GM12878 (cell line): ENCODE data around the gene IL22. TPM values are rescaled to one million over a fixed set of nuclear protein-coding genes. Genes with fewer than 3 reads are reported as not detected.

ENCODE experiments used
- ATAC-seq: fragments of 200-7000 bp; cut with Tn5 transposase; 3 replicates; pipeline ENCODE4 v1.9.1; 2020; ENCODE audit warnings: mild to moderate bottlenecking, moderate library complexity
- BruUV-seq: library from RNA; stranded (reverse); fragments of 400-500 nt; replicated peaks from 2 replicates; lab custom pipeline; 2021; lab: Mats Ljungman, UMichigan
- CTCF ChIA-PET: fragments of 300-600 bp; sonication (Branson Sonifier 250); formaldehyde crosslinking; extraction: SDS; loops from one replicate; lab custom pipeline; 2021; ENCODE audit warnings: inconsistent platforms; lab: Yijun Ruan, JAX
- POLR2A ChIA-PET: fragments of 350-600 bp; formaldehyde crosslinking; extraction: SDS; loops from one replicate; lab custom pipeline; 2021; ENCODE audit warnings: inconsistent platforms; lab: Charles Lee
- RAD21 ChIA-PET: fragments of 300-600 bp; sonication (Branson Sonifier 250); formaldehyde crosslinking; loops from one replicate; lab custom pipeline; 2023; ENCODE audit warnings: antibody characterized with exemption; ENCODE audit not compliant: unreplicated experiment; lab: Charles Lee
- SMC1A ChIA-PET: fragments of 300-600 bp; sonication (Branson Sonifier 250); formaldehyde crosslinking; loops from one replicate; lab custom pipeline; 2023; ENCODE audit not compliant: unreplicated experiment, uncharacterized antibody; lab: Charles Lee
- DNase-seq: peaks from one replicate; pipeline ENCODE4 v3.0.0-alpha.2; 2011; ENCODE audit warnings: low read depth, low spot score
- FAIRE-seq: peaks from 3 replicates; lab custom pipeline; 2011; peaks lifted over from hg19 to GRCh38; lab: Jason Lieb, UNC
- H2AFZ ChIP-seq: 2 replicates; pipeline ENCODE4 v1.6.0; 2011; ENCODE audit warnings: low read depth, low read length, control low read depth; ENCODE audit not compliant: control insufficient read depth
- H3K27ac ChIP-seq: 2 replicates; pipeline ENCODE4 v1.5.1; 2011; ENCODE audit warnings: control low read depth; ENCODE audit not compliant: control insufficient read depth, insufficient read depth
- H3K27me3 ChIP-seq, 2 experiments: replicated peaks in 1 of 2; 2 replicates each; pipeline versions ENCODE4 v1.6.0 to v1.6.1; 2011; ENCODE audit warnings: low read length in 1 of 2; ENCODE audit not compliant: control insufficient read depth in 2 of 2, insufficient read depth in 2 of 2
- H3K36me3 ChIP-seq, 2 experiments: 2 replicates each; pipeline ENCODE4 v1.5.1; 2011; ENCODE audit warnings: low read length in 1 of 2; ENCODE audit not compliant: control insufficient read depth in 2 of 2, insufficient read depth in 2 of 2
- H3K4me1 ChIP-seq: 2 replicates; pipeline ENCODE4 v1.6.1; 2011; ENCODE audit warnings: mild to moderate bottlenecking, low read length, moderate library complexity, mixed read lengths; ENCODE audit not compliant: control insufficient read depth, insufficient read depth
- H3K4me2 ChIP-seq: 2 replicates; pipeline ENCODE4 v1.6.0; 2011; ENCODE audit warnings: control low read depth; ENCODE audit not compliant: control insufficient read depth, insufficient read depth
- H3K4me3 ChIP-seq: fragments of 200-600 bp; sonication (generic); 2 replicates; pipeline ENCODE4 v1.5.1; 2016
- H3K79me2 ChIP-seq: 2 replicates; pipeline ENCODE4 v1.6.0; 2011; ENCODE audit warnings: low read length; ENCODE audit not compliant: control insufficient read depth, insufficient read depth
- H3K9ac ChIP-seq: 2 replicates; pipeline ENCODE4 v1.8.0; 2011; ENCODE audit warnings: low read length, control low read depth, mixed read lengths; ENCODE audit not compliant: control insufficient read depth, insufficient read depth
- H3K9me3 ChIP-seq: replicated peaks from 3 replicates; pipeline ENCODE4 v1.5.1; 2011; ENCODE audit warnings: mild to moderate bottlenecking, low read length; ENCODE audit not compliant: control insufficient read depth, insufficient read depth
- H4K20me1 ChIP-seq: 2 replicates; pipeline ENCODE4 v1.6.0; 2011; ENCODE audit not compliant: control insufficient read depth, insufficient read depth
- CREB1 ChIP-seq: IDR thresholded peaks from 2 replicates; pipeline ENCODE4 v1.6.1; 2012; ENCODE audit warnings: low read depth, mild to moderate bottlenecking, inconsistent platforms
- EGR1 ChIP-seq, 2 experiments: IDR thresholded peaks; 1 replicate in 1 of 2; 2 replicates in 1 of 2; pipeline ENCODE4 v1.6.1; 2011 to 2012; ENCODE audit warnings: low read depth in 2 of 2, low read length in 2 of 2, borderline replicate concordance in 1 of 2, mild to moderate bottlenecking in 1 of 2, moderate library complexity in 1 of 2
- HCFC1 ChIP-seq: fragments of 150-350 bp; IDR thresholded peaks from 2 replicates; pipeline ENCODE4 v1.6.1; 2014; ENCODE audit warnings: low read length
- MEF2B ChIP-seq: fragments of 450-650 bp; IDR thresholded peaks from 2 replicates; pipeline ENCODE4 v1.6.1; 2018; ENCODE audit warnings: mild to moderate bottlenecking, moderate library complexity; ENCODE audit not compliant: partially characterized antibody, poor library complexity, severe bottlenecking
- MXI1 ChIP-seq: fragments of 150-350 bp; IDR thresholded peaks from 2 replicates; pipeline ENCODE4 v1.6.1; 2011; ENCODE audit warnings: low read depth, mild to moderate bottlenecking, inconsistent platforms, low read length, improper control_type of control experiment
- NFYA ChIP-seq: IDR thresholded peaks from 2 replicates; pipeline ENCODE4 v1.6.1; 2011; ENCODE audit warnings: low read depth, mild to moderate bottlenecking, low read length, improper control_type of control experiment, borderline replicate concordance
- PAX8 ChIP-seq: fragments of 450-650 bp; IDR thresholded peaks from 2 replicates; pipeline ENCODE4 v1.6.1; 2017; ENCODE audit warnings: mild to moderate bottlenecking, moderate library complexity
- POLR2AphosphoS2 ChIP-seq: IDR thresholded peaks from 2 replicates; pipeline ENCODE4 v1.6.1; 2011; ENCODE audit warnings: low read depth, mild to moderate bottlenecking, low read length, improper control_type of control experiment, moderate library complexity
- TARDBP ChIP-seq: IDR thresholded peaks from 2 replicates; pipeline ENCODE4 v1.6.1; 2016; ENCODE audit warnings: borderline replicate concordance
- YBX1 ChIP-seq: fragments of 450-650 bp; IDR thresholded peaks from 2 replicates; pipeline ENCODE4 v1.6.1; 2016; ENCODE audit warnings: antibody characterized with exemption
- ZNF274 ChIP-seq: IDR thresholded peaks from one replicate; pipeline ENCODE4 v1.8.0; 2011; ENCODE audit not compliant: insufficient read length, insufficient read depth
- ZNF622 ChIP-seq: fragments of 450-650 bp; IDR thresholded peaks from 2 replicates; pipeline ENCODE4 v1.6.1; 2017; ENCODE audit warnings: mild to moderate bottlenecking, inconsistent platforms
- WGBS: methylation state at CpG from one replicate; pipeline ENCODE4 v1.1.6; 2016; ENCODE audit warnings: low lambda C conversion rate; ENCODE audit not compliant: insufficient replicate concordance, insufficient coverage; ENCODE audit errors: missing lambda C conversion rate; 5-methylcytosine and 5-hydroxymethylcytosine counted together
- in situ Hi-C: fragments of 300-500 bp; cut with MboI; formaldehyde crosslinking; loops from 9 replicates; pipeline ENCODE4 v1.14.3; 2018; ENCODE audit warnings: mixed read lengths
- intact Hi-C: fragments of 100-400 bp; cut with micrococcal nuclease; formaldehyde crosslinking; loops from one replicate; pipeline ENCODE4 v1.14.2; 2022; ENCODE audit not compliant: unreplicated experiment
- polyA plus RNA-seq, 11 experiments: library from polyadenylated mRNA; depleted of rRNA in 4 of 11; unstranded in 6 of 11; stranded (reverse) in 5 of 11; fragments of >200 nt; fragmentation: Nextera tagmentation in 4 of 11; fragmentation: Illumina TruSeq in 1 of 11; extraction: Ambion mirVana in 4 of 11; extraction: Trizol in 1 of 11; gene quantifications; 1 replicate in 1 of 11; 2 replicates in 10 of 11; pipeline versions ENCODE4 v1.2.1 to v1.2.3, GENCODE V29; 2011 to 2016; ENCODE audit warnings: inconsistent platforms in 2 of 11, missing spikeins in 2 of 11, low read depth in 1 of 11
- total RNA-seq, 4 experiments: library from RNA; depleted of rRNA in 3 of 4; stranded (reverse); fragments of >200 nt in 3 of 4; fragmentation: Illumina TruSeq in 1 of 4; extraction: Trizol in 1 of 4; gene quantifications; 2 replicates each; pipeline versions ENCODE4 v1.2.1 to v1.2.3, GENCODE V29; 2013 to 2021
- TF ChIP-seq, protein P1 (sequence below): fragments of 450-650 bp; IDR thresholded peaks from 2 replicates; pipeline ENCODE4 v1.6.1; 2017; ENCODE audit warnings: mild to moderate bottlenecking, moderate library complexity
- TF ChIP-seq, protein P2 (sequence below): IDR thresholded peaks from 2 replicates; pipeline ENCODE4 v1.6.1; 2012; ENCODE audit warnings: mild to moderate bottlenecking, low read depth, low read length

IL22 gene
- total and polyA plus RNA-seq, 10 of the 15 experiments (the other 5 are each of a cell fraction or from before 2014, with no cell fraction given) = not detected

DNA sequence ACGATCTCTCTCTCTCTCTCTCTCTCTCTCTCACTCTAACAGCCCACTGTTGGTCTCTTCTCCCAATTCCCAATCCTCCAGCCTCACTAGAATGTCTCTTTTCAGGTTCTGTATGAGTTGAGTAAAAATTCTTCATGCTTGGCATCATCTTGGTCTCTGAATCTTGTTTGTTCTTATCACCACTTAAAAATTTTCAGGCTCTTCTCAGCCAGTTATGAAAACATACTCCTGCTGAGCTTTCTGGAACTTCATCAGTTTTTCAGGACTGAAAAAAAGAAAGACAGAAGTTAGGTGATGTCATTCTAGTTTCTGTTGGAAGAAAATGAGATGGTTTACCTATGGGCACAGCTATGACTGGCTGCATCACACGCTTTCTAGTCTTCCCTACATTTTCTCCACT, 11.5 kb upstream of the IL22 start (continued):
- TF ChIP-seq, protein P1, sequence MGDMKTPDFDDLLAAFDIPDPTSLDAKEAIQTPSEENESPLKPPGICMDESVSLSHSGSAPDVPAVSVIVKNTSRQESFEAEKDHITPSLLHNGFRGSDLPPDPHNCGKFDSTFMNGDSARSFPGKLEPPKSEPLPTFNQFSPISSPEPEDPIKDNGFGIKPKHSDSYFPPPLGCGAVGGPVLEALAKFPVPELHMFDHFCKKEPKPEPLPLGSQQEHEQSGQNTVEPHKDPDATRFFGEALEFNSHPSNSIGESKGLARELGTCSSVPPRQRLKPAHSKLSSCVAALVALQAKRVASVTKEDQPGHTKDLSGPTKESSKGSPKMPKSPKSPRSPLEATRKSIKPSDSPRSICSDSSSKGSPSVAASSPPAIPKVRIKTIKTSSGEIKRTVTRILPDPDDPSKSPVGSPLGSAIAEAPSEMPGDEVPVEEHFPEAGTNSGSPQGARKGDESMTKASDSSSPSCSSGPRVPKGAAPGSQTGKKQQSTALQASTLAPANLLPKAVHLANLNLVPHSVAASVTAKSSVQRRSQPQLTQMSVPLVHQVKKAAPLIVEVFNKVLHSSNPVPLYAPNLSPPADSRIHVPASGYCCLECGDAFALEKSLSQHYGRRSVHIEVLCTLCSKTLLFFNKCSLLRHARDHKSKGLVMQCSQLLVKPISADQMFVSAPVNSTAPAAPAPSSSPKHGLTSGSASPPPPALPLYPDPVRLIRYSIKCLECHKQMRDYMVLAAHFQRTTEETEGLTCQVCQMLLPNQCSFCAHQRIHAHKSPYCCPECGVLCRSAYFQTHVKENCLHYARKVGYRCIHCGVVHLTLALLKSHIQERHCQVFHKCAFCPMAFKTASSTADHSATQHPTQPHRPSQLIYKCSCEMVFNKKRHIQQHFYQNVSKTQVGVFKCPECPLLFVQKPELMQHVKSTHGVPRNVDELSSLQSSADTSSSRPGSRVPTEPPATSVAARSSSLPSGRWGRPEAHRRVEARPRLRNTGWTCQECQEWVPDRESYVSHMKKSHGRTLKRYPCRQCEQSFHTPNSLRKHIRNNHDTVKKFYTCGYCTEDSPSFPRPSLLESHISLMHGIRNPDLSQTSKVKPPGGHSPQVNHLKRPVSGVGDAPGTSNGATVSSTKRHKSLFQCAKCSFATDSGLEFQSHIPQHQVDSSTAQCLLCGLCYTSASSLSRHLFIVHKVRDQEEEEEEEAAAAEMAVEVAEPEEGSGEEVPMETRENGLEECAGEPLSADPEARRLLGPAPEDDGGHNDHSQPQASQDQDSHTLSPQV = no peak

DNA sequence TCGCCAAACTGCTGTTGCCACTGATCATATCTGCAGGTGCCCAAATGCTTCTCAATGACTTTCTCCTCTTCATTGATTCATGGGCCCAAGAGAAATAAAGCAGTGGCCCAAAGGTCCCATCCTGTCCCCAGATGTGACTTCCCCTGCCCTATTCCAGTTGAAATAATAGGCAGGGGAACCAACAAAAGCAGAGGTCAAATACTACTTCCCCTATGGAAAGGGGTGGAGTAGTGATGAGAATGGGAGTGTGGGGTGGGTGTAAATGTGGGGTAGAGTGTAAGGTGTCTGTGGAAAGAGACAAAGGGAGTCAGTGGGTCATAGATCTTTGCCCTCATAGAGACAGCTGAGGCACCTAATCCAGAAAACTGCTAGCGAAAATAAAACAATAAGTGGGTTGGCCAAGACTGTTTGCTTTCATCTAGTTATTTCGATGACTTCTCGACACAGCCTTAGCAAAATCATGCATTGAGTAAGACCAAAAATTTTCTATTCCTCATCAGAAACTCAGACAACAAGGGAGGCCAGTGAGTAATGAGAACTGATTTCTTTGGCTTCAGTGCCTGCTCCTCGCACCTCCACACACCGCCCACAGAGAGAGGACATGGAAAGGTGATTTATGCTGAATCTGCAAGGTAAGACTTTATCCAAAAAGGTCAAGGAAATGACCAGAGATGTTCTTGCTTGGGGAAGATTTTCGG, 10.9 kb upstream of the IL22 start:
- no peak overlapping the region for H3K4me3 ChIP-seq
- CTCF ChIA-PET = interaction anchor here (1.1 kb wide), 1 partner anchor 52 kb away, joined by 4 read pairs; no protein-coding TSS in a partner anchor
- DNase-seq (no peak), FAIRE-seq (no peak), ATAC-seq (no peak)
- no peaks in the 10 kb centered on the region for H3K27me3 ChIP-seq
- no peaks in the 10 kb centered on the region for H3K79me2 ChIP-seq
- BruUV-seq = no TSS peak
- RAD21 ChIA-PET = no interaction called here
- no peak overlapping the region for H3K4me2 ChIP-seq
- H3K4me1 ChIP-seq = peaks cover 4% of the 10 kb centered on the region; the same call in 1 of the 2 replicates
- H3K9me3 ChIP-seq = no peaks in the 10 kb centered on the region
- SMC1A ChIA-PET = interaction anchor here (1.4 kb wide), 1 partner anchor 53 kb away, joined by 3 read pairs; no protein-coding TSS in a partner anchor
- no peak overlapping the region for H3K27ac ChIP-seq
- intact Hi-C loops = no loop called here
- H3K9ac ChIP-seq = no peak overlapping the region
- H3K36me3 ChIP-seq = no peaks in the 10 kb centered on the region
- WGBS = 92% methylated on average over 6 of the region's 7 CpGs
- H2AFZ ChIP-seq = no peak overlapping the region
- no peaks in the 10 kb centered on the region for H4K20me1 ChIP-seq
- in situ Hi-C loops = no loop called here
- POLR2A ChIA-PET = interaction anchor here (1.2 kb wide), 1 partner anchor 19 kb away, joined by 3 read pairs; no protein-coding TSS in a partner anchor
- no peak for TF ChIP-seq ZNF622
- TF ChIP-seq PAX8 = no peak
- TF ChIP-seq MXI1 = no peak
- no peak for TF ChIP-seq ZNF274
- TF ChIP-seq TARDBP = no peak
- TF ChIP-seq YBX1 = no peak
- no peak for TF ChIP-seq EGR1 (IDR thresholded peaks at IDR 0.05; ENCODE audit: borderline replicate concordance in 1 of 2, low read depth in 2 of 2, low read length in 2 of 2)
- no peak for TF ChIP-seq NFYA
- TF ChIP-seq, protein P2, sequence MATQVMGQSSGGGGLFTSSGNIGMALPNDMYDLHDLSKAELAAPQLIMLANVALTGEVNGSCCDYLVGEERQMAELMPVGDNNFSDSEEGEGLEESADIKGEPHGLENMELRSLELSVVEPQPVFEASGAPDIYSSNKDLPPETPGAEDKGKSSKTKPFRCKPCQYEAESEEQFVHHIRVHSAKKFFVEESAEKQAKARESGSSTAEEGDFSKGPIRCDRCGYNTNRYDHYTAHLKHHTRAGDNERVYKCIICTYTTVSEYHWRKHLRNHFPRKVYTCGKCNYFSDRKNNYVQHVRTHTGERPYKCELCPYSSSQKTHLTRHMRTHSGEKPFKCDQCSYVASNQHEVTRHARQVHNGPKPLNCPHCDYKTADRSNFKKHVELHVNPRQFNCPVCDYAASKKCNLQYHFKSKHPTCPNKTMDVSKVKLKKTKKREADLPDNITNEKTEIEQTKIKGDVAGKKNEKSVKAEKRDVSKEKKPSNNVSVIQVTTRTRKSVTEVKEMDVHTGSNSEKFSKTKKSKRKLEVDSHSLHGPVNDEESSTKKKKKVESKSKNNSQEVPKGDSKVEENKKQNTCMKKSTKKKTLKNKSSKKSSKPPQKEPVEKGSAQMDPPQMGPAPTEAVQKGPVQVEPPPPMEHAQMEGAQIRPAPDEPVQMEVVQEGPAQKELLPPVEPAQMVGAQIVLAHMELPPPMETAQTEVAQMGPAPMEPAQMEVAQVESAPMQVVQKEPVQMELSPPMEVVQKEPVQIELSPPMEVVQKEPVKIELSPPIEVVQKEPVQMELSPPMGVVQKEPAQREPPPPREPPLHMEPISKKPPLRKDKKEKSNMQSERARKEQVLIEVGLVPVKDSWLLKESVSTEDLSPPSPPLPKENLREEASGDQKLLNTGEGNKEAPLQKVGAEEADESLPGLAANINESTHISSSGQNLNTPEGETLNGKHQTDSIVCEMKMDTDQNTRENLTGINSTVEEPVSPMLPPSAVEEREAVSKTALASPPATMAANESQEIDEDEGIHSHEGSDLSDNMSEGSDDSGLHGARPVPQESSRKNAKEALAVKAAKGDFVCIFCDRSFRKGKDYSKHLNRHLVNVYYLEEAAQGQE = no peak
- no peak for TF ChIP-seq POLR2AphosphoS2
- no peak for TF ChIP-seq CREB1
- TF ChIP-seq HCFC1 = no peak
- no peak for TF ChIP-seq MEF2B
